Stimulated activated CD4-positive, alpha-beta T cell treated with anti-CD3 and anti-CD28 coated beads, Interleukin-1b, Interleukin-23, amount 100 ng/mL, for 4 hours (primary cell): ENCODE data around the gene ERVK3-1.
"Not testable (repeated sequence)": the region's sequence is repeated elsewhere in the genome, so short reads cannot be mapped to it uniquely, and the experiment has no call there.

Experiments
- DNase-seq, 2 donors: peaks; one replicate each; pipeline ENCODE4 v3.0.0-alpha.2; 2020; ENCODE audit warnings: low read depth in 2 of 2

ERVK3-1 gene

DNA sequence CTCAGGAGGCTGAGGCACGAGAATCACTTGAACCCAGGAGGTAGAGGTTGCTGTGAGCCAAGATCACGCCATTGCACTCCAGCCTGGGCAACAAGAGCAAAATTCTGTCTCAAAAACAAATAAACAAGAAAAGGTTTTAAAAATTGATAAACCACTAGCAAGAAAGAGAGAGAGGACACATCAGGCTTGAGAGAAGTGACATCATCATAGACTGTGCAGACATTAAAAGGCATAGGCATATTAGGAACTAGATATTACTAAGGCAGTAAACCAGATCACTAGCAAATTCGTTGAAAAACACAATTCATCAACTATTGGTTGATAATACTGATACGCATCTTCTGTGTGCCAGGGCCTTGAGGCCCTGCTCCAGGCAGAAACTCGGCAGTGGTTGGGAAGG, 40.4 kb downstream of the ERVK3-1 start:
- DNase-seq: no peak

DNA sequence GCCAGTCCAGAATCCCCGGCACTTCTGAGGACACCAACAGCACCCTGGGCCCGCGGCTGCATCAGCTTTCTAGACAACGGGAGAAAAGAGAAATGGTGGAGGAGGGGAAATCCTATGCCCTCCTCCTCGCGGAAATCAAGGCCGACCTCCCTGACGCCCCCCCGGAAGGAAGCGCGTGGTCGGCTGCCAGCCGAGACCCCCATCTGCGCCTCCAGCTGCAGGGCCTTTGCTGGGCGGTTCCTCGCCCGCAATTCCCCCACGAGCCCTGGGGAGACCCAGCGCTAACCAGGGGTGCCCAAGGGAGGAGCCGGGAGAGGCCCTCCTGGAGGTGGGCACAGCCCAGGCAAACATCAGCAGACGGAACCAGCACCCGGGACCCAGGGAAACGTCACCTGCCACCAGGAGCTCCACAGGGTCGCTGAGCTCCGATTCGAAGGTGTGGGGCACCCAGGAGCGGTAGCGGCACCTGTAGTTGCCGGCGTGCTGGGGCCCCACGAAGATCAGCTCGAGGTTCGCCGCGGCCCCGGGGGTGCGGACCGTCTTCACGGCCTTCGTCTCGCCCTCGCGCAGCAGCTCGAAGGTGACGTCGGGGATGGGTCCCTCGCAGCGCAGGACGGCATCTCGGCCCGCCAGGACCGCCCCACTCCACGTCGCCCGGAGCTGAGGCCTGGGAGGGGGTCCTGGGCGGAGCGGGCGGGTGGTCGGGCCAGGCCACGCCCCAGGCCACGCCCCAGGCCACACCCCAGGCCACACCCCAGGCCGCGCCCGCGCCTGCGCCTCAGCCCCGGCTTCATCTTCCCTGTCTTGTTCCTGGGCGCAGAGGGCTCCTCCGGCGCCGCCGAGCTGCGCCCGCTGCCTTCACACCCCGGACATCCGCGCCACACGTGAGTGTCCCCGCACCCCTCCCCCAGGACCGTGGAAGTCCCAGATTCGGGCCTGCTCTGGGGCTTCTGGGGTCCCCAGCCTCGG, 42.1 kb downstream of the ERVK3-1 start:
- peak; percentile 57 to 62 for DNase-seq

DNA sequence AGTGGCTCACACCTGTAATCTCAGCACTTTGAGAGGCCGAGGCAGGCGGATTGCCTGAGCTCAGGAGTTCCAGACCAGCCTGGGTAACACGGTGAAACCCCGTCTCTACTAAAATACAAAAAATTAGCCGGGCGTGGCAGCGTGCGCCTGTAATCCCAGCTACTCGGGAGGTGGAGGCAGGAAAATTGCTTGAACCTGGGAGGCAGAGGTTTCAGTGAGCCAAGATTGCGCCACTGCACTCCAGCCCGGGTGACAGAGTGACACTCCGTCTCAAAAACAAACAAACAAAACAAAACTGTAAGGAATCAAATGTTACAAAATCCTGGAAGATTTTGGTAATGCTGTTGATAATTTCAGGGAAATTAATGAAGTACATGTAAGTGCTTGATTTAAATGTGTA, 42.9 kb downstream of the ERVK3-1 start:
- DNase-seq: not testable (repeated sequence)

DNA sequence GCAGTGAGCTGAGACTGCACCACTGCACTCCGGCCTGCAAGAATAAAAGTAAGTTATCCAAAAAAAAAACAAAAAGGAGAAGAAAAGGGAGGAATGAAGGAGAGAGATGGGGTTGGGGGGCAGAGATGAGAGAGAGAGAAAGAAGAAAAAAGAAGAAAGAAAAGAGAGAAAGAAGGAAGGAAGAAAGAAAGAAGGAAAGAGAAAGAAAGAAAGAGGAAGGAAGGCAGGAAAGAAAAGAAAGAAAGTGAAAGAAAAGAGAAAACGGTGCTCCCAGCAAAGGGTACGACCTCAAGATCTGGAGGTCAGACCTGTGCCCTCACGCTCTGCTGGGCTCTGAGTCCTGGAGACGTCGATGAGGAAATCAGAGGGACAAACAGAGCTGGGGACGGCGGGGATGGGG, 44.4 kb downstream of the ERVK3-1 start:
- DNase-seq: no peak

DNA sequence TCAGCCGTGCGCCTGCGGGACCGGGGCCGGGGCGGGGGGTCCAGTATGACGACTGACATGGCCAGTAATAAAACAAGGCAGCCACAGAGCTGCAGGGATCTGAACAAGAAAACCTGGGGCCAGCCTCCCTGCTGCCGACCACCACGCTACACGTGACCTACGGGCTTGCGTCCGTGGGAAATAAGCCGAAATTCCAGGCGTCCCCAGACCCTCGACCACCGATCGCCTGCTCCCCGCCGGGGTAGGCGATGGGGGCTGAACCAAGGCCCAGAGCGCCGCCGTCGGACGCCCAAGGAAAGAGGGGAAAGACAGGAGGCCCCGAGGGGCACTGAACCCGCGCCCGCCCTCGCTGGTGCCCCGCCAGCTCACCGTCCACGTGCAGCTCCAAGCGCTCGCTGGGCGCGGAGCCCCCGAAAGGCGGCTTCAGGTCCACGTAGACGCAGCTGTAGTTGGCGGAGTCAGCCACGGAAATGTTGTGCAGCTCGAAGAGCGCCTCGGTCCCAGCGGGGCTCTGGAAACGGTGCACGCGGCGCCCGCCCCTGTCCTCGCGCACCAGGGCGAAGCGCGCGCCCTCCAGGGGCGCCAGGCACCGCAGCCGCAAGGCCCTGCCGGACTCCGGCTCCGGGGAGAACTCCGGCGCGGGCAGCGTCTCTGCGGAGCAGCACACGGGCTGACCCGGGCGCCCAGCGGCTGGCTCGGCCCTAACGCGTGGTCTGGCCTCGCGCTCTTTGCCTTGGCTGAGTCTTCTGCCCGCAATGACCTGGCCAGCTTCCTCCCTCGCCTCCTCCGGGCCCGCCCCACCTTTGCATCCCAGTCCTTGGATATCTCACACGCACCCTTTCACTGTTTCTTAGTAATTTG, 45.1 kb downstream of the ERVK3-1 start:
- no peak for DNase-seq

DNA sequence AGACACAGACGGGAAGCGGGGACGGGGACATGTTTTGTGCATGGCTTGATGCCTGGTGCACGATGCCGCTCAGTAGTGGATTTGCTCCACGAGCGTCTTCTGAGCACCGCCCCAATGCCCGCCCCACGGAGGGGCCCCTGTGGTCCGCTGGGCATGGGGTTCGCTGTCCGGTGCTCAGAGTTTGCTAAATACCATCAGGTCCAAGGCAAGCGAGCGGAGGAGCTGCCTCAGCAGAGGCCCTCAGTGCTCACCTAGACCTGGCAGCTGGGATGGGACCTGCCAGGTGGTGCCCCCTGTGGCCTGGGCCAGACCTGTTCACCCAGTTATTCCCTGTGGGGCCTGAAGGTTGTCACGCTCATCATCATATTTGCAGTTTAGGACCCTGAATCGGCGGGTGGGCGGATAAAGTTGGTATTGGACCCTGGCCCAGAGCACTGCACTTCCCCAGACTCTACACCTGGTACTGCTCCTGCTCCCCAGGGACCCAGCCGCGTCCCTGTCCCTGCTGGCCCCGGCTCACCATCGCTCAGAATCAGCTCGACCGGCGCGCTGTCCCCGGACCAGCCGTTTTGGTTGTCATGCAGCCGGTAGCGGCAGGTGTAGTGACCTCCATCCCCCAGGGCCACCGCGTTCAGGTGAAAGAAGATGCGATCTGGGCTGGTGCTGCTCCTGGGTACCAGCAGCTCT, 45.8 kb downstream of the ERVK3-1 start:
- no peak for DNase-seq

DNA sequence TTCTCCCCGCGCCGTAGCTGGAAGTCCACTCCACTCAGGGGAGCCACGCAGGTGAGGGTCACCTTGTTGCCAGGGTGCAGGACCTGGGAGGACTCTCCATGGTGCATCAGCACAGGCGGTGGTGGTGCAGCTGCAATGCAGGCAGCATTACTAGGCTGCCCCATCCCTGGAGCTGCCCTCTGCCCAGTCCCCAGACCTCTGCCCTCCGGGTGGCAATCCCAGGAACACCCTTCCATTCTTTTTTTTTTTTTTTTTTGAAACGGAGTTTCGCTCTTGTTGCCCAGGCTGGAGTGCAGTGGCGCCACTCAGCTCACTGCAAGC, 46.3 kb downstream of the ERVK3-1 start:
- DNase-seq: no peak

DNA sequence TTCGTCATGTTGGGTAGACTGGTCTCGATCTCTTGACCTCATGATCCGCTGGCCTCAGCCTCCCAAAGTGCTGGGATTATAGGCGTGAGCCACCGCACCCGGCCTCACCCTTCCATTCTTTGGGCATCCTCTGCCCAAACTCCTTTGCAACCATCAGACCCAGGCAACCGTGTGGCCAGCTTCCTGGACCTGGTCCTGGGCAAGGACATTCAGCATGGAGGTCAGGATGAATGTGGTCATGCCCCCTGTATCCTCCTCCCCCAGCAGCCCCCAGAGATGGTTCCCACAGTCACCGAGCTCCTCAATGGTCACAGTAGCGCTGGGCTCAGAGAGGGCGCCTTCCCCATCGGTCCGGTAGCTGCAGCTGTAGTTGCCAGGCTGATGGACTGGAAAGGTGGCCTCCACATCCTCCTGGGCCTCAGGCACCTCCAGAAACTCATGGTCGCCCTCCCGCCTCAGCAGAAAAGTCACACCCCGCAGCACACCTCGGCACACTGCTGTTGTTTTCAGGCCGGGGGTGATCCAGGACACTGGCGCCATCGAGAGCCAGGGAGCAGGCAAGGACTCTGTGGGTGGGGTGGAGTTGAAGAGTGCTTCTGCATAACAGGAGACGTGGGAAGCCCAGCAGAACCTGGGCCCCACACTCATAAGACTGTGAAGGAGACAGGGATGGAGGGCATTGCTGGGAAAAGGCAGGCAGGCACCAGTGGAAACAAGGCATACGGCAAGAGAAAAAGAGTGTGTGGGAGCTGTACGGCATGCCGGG, 47.0 kb downstream of the ERVK3-1 start:
- no peak for DNase-seq

DNA sequence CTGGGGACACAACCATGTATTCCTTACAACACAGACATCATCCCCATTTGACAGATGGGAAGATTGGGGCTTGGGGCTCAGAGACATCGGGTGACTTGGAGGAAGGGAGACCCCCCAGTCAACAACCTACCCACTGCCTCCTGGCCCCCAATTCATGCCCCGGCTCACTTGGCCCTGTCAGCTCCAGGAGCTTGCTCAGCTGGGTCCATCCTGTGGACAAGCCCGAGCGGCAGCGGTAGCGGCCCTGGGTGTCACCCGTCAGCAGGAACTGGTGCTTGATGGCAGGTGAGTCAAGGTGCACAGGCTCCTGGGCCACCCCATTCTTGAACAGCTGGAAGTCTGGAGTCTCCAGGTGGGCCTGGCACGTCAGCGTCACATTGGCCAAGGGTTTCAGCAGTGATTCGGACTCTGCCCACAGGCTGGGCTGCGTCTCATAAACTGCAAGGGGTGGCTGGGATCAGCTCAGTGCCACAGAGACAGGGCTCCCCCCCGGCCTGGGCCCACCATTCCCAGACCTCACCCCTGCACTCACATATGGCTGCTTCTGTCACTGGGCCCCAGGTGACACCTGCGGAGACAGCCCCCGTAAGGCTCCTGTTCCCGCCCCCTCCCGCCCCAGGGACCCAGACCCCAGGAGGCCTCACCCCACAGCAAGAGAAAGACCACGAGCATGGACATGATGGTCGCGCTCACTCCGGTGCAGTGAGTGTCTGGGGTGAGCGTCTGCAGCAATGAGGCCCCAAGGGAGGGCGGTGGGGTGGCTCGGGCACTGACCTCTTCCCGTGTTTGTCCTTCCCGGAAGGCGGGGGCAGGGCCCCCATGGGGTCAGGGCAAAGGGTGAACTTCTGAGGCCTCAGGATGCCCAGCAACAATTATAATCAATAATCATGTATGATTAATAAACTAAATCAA, 47.8 kb downstream of the ERVK3-1 start, which contains the start of gene A1BG:
Gene A1BG (minus strand): TSS at position 733 of the 912 bp plus-strand sequence. CDS start 55 bp downstream, at position 678.
- DNase-seq: no peak

DNA sequence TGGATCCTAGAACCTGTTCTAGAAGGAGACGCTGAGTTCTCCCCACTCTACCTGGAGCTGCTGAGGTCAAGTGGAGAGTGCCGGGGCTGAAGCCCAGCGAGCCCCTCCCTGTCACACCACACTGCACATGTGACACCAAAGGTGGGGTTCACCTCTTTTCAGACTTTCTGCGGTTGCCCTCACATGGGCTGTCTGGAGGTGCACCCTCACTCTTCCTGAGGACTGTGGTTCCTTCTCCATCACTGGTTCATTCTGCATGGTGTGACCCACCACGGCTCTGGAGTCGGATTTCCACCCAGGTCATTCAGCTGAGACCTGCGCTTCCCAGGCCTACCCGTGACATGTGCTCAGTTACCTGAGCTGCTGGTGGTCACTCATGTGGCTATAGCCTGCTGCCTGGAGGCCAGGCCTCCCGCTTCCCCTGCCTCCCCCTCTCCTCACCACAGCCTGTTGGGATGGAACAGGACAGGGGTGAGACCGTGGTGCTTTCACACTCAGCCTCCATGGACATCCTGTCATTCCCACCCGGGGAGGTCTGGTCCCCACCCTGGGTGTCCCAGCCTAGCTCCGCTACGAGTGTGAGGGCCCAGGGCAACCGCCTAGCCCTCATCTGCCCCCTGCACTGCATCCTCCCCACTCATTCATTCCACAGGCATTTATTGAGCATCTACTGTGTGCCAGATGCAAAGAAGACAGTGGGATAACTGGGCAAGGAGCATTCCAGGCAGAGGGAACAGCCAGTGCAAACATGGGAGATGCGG, 48.7 kb downstream of the ERVK3-1 start:
- no peak for DNase-seq

DNA sequence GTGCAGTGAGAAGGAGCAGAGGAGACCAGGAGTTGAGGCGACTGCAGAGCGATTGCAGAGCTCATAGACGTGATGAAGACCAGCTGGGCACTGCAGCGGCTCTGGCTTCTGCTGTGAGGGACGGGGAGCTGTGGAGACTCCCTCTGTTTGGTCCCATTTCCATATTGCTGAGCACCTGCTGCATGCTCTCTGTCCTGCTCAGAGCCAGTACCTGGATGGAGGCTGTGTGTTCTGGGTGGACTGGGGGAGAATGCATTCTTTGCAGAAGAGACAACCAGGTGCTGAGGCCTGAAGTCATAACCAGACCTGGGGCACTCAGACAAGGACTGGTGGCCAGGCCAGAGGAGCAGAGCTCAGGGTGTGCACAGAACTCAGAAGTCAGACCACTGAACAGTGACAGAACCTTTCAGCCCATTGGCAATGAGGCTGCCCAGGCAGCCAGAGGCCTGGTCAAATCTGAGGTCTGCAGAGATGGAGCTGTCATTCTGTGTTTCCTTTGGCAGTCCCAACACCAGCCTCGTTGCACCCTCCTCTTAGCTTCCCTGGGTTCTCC, 49.4 kb downstream of the ERVK3-1 start:
- DNase-seq: no peak

DNA sequence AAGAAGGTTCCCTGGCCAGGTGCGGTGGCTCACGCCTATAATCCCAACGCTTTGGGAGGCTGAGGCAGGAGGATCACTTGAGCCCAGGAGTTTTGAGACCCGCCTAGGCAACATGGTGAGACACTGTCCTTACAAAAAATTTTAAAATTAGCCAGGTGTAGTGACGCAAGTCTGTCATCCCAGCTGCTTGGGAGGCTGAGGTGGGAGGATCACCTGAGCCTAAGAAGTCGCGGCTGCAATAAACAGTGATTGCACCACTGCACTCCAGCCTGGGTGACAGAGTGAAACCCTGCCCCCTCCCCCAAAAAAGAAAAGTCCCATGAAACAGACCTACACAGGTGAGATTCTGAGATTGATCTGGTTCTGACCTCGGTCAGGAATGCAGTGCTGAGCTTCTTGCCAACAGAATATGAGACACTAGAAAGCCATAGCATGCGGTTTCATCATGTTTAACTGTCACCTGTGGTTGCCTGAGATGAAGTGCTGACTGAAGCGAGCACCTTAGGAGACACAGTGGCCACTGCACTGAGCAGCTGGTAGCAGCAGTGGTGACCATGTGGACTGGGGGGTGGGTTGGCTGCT, 50.1 kb downstream of the ERVK3-1 start:
- DNase-seq: no peak

DNA sequence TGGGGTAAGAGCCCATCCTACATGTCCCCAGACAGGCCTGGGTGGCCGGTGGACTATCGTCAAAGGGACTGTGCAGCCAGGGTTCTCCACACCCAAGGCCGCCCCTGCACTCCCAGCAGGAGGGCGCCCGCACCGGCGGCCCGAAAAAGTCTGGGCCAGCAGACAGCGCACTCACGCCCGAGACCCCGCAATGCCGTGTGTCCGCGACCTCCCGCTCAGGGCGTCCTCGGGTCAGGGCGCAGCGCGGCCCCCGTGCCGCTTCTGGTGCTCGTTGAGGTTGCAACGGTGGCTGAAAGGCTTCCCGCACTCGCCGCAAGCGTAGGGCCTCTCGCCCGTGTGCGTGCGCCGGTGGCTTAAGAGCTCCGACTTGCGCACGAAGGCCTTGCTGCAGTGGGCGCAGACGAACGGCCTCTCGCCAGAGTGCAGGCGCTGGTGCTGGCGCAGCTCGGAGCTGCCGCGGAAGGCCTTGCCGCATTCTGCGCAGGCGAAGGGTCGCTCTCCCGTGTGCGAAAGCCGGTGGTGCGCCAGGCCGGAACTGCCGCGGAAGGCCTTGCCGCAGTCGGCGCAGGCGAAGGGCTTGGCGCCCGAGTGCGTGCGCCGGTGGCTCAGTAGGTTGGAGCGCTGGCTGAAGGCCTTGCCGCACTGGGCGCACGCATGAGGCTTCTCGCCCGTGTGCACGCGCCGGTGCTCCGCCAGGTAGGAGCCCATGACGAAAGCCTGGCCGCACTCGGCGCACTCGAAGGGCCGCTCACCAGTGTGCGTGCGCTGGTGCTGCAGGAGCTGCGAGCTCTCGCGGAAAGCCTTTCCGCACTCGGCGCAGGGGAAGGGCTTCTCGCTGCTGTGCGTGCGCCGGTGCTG, 51.0 kb downstream of the ERVK3-1 start:
- DNase-seq: peak in 1 of 2 donors; percentile 18

DNA sequence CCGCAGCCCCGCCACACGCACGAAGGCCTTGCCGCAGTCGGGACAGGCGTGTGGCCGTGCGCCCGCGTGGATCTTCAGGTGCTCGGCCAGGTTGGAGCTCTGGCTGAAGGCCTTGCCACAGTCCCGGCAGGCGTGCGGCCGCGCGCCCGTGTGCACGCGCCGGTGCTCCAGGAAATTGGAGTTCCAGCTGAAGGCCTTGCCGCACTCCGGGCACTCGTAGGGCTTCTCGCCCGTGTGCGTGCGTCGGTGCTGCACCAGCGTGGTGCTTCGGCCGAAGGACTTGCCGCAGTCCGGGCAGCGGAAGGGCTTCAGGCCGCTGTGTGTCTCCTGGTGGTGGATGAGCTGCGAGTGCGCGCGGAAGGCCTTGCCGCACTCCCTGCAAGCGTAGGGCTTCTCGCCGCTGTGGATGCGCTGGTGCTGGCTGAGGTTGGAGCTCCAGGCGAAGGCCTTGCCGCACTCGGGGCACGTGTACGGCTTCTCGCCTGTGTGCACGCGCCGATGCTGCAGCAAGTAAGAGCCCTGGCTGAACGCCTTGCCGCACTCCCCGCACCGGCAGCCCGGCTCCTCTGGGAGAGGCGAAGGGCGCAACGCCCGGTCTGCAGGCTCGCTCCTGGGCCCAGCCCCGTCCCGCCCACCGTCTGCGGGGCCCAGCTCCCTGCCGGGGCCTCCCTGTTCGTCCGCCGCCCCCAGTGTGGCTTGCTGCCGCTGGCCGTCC, 51.7 kb downstream of the ERVK3-1 start:
- no peak for DNase-seq

DNA sequence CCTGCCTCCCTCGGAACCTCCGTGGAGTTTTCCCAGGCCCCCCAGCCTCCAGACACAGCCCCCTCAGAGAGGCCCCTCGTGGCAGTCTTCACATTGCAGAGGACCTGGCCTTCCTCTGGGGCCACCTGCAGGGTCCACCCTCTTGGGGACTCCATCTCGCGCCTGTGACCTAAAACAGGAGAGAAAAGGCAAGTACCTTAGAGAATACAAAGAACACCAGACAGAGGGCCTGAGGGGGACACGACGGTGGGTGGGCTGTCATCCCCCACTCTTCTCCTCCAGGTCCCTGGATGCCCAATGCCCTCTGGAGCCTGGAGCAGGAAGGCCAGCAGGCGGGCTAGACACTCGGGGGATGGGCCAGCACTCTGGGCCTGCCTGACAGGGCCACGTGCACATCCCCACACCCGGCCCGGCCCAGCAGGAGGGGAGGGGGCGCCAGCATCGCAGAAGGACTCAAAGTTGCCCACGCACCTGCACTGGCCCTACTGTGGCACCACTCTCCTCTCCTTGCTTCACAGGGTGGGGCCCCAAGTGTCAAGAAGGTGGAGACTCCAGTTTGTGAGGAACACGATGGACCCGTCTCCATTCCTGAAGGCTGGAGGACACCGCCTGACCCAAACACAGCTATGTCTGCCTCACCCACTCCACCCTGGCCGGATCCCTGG, 52.4 kb downstream of the ERVK3-1 start:
- DNase-seq: no peak

DNA sequence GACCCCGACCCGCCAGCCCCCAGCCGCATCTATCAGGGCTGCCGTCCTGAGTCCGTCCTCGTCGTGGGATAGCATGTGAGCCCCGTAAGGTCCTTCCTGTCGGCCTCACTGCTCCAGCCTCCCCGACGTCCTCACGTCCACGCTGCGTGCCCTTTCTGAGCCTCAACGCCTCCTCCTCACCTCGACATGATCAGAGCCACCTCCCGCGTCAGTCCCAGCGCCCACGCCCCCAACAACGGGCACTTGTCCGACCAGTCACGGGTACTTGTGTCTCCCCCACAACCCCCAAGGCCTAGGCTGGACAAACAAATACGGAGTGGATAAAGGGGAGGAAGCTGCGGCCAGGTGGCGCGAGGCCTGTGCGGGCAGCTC, 56.7 kb downstream of the ERVK3-1 start:
- DNase-seq: peak; percentile 18 to 44
